Measurements from ENCODE around the gene EIF1. TPM values are rescaled to one million over a fixed set of nuclear protein-coding genes. Genes with fewer than 3 reads are reported as not detected.

Gene EIF1
- total RNA-seq, 1 experiment from 2014 or later: 481 TPM

DNA sequence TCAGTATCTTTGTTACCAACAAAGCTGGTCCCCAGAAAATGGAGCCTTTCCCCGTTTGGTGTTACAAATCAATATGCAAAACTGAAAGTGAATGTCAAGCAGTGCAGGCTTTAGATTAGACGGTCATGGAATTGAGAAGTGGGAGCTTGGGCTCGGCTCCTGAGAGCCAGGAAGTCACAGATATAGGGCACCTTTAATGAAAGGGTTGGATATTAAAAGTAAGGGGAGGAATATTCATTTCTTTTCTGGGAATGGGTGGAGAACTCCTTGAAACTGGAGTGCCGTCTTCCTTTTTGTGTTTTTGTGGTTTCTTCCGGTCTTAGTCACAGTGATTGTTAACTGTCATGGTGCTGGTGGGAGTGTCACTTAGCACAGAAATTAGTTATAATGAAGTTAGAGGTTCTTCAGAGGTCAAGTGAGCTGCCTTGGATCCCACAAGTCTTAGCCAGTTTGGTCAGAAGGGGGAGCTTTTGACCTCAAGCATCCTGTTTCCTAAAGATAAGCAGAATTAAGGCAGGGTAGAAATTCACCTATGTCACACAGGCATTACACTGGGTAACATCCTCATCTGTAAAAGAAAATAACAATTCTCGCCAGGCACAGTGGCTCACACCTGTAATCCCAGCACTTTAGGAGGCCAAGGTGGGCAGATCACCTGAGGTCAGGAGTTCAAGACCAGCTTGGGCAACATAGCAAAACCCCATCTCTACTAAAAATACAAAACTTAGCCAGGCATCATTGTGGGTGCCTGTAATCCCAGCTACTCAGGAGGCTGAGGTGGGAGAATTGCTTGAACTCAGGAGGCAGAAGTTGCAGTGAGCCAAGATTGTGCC is 9.6 kb upstream of the EIF1 start (continued):
- TF ChIP-seq, protein P1, sequence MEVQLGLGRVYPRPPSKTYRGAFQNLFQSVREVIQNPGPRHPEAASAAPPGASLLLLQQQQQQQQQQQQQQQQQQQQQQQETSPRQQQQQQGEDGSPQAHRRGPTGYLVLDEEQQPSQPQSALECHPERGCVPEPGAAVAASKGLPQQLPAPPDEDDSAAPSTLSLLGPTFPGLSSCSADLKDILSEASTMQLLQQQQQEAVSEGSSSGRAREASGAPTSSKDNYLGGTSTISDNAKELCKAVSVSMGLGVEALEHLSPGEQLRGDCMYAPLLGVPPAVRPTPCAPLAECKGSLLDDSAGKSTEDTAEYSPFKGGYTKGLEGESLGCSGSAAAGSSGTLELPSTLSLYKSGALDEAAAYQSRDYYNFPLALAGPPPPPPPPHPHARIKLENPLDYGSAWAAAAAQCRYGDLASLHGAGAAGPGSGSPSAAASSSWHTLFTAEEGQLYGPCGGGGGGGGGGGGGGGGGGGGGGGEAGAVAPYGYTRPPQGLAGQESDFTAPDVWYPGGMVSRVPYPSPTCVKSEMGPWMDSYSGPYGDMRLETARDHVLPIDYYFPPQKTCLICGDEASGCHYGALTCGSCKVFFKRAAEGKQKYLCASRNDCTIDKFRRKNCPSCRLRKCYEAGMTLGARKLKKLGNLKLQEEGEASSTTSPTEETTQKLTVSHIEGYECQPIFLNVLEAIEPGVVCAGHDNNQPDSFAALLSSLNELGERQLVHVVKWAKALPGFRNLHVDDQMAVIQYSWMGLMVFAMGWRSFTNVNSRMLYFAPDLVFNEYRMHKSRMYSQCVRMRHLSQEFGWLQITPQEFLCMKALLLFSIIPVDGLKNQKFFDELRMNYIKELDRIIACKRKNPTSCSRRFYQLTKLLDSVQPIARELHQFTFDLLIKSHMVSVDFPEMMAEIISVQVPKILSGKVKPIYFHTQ (CRISPR knock-in tag; IDR thresholded peaks at IDR 0.05): no peak
- no peak for TF ChIP-seq ZNF138 (CRISPR knock-in tag; conservative IDR thresholded peaks at IDR 0.05)
- TF ChIP-seq FOXJ3 (CRISPR knock-in tag; IDR thresholded peaks at IDR 0.05; ENCODE audit: borderline replicate concordance): no peak
- TF ChIP-seq JUN (CRISPR knock-in tag; IDR thresholded peaks at IDR 0.05): no peak
- no peak for TF ChIP-seq TEAD4 (CRISPR knock-in tag; IDR thresholded peaks at IDR 0.05)
- TF ChIP-seq TEAD1 (CRISPR knock-in tag; IDR thresholded peaks at IDR 0.05): no peak
- no peak for TF ChIP-seq TCF7 (CRISPR knock-in tag; IDR thresholded peaks at IDR 0.05; ENCODE audit: low read depth)
- TF ChIP-seq NR3C1 (CRISPR knock-in tag; conservative IDR thresholded peaks at IDR 0.05; ENCODE audit: low read depth): no peak
- TF ChIP-seq ZNF671 (CRISPR knock-in tag; IDR thresholded peaks at IDR 0.05): no peak

DNA sequence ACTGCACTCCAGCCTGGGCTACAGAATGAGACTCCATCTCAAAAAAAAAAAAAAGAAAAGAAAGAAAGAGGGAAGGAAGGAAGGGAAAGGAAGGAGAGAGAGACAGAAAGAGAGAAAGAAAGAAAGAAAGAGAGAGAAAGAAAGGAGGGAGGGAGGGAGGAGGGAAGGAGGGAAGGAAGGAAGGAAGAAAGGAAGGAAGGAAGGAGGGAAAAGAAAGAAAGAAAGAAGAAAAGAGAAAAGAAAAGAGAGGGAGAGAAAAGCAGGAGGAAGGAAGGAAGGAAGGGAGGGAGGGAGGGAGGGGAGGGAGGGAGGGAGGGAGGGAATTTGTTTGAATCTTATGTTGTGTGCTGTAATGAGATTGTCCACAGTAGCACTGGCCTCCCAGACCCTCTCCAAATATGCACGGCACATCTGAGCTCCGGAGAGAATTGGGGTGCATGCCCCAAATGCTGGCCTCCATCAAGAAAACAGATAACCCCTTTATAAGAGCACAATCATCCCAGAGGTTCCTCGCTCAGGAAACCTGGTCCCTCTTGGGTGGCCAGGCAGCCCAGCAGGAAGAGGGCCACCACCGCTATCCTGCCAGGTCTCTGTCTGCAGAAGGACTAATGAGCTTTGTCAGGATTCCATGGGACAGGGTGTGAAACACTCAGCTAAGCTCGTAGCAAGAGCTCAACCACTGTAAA is 8.8 kb upstream of the EIF1 start:
- DNase-seq (ENCODE audit: low spot score): no peak
- ATAC-seq: no peak
- H3K4me1 Mint-ChIP-seq: peaks cover 47% of the 10 kb centered on the region
- ChIA-PET POLR2A (interaction anchor here (0.7 to 3.7 kb wide), 4 partner anchors 10 to 220 kb away, joined by 3 to 42 read pairs (median 3); partner anchors contain the start of genes EIF1 and KRT19), CTCF (interaction anchor here (0.6 to 3.5 kb wide), 13 partner anchors 9 to 131 kb away, joined by 3 to 47 read pairs (median 9); partner anchors contain the start of gene EIF1)
- H3K27me3 Mint-ChIP-seq (ENCODE audit: low read depth): peaks cover 5% of the 10 kb centered on the region; the same call in 1 of the 2 replicates
- H3K4me3 Mint-ChIP-seq: no peak overlapping the region
- H3K9me3 Mint-ChIP-seq: 0 out of 2 replicates have a peak, but pooled peaks cover 4% of the 10 kb centered on the region
- H3K27ac Mint-ChIP-seq: no peak overlapping the region
- 0 out of 2 replicates have a peak, but pooled peaks cover 4% of the 10 kb centered on the region for H3K36me3 Mint-ChIP-seq
- TF ChIP-seq, protein P2, sequence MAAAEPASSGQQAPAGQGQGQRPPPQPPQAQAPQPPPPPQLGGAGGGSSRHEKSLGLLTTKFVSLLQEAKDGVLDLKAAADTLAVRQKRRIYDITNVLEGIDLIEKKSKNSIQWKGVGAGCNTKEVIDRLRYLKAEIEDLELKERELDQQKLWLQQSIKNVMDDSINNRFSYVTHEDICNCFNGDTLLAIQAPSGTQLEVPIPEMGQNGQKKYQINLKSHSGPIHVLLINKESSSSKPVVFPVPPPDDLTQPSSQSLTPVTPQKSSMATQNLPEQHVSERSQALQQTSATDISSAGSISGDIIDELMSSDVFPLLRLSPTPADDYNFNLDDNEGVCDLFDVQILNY (CRISPR knock-in tag; IDR thresholded peaks at IDR 0.05): no peak
- TF ChIP-seq NR2C2 (CRISPR knock-in tag; IDR thresholded peaks at IDR 0.05) (no peak), ATF1 (CRISPR knock-in tag; IDR thresholded peaks at IDR 0.05) (no peak), MYBL2 (CRISPR knock-in tag; IDR thresholded peaks at IDR 0.05) (no peak), JAZF1 (CRISPR knock-in tag; IDR thresholded peaks at IDR 0.05) (no peak), TEAD4 (CRISPR knock-in tag; IDR thresholded peaks at IDR 0.05) (no peak), GRHL2 (CRISPR knock-in tag; IDR thresholded peaks at IDR 0.05; ENCODE audit: insufficient replicate concordance, severe bottlenecking) (no peak), ETV6 (CRISPR knock-in tag; IDR thresholded peaks at IDR 0.05) (no peak), ESRRA (CRISPR knock-in tag; IDR thresholded peaks at IDR 0.05; ENCODE audit: borderline replicate concordance) (no peak), ZBTB21 (CRISPR knock-in tag; IDR thresholded peaks at IDR 0.05; ENCODE audit: borderline replicate concordance) (no peak)
- TF ChIP-seq, protein P3, sequence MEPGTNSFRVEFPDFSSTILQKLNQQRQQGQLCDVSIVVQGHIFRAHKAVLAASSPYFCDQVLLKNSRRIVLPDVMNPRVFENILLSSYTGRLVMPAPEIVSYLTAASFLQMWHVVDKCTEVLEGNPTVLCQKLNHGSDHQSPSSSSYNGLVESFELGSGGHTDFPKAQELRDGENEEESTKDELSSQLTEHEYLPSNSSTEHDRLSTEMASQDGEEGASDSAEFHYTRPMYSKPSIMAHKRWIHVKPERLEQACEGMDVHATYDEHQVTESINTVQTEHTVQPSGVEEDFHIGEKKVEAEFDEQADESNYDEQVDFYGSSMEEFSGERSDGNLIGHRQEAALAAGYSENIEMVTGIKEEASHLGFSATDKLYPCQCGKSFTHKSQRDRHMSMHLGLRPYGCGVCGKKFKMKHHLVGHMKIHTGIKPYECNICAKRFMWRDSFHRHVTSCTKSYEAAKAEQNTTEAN (CRISPR knock-in tag; IDR thresholded peaks at IDR 0.05): no peak
- TF ChIP-seq, protein P4, sequence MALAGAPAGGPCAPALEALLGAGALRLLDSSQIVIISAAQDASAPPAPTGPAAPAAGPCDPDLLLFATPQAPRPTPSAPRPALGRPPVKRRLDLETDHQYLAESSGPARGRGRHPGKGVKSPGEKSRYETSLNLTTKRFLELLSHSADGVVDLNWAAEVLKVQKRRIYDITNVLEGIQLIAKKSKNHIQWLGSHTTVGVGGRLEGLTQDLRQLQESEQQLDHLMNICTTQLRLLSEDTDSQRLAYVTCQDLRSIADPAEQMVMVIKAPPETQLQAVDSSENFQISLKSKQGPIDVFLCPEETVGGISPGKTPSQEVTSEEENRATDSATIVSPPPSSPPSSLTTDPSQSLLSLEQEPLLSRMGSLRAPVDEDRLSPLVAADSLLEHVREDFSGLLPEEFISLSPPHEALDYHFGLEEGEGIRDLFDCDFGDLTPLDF (CRISPR knock-in tag; IDR thresholded peaks at IDR 0.05): no peak
- TF ChIP-seq, protein P5, sequence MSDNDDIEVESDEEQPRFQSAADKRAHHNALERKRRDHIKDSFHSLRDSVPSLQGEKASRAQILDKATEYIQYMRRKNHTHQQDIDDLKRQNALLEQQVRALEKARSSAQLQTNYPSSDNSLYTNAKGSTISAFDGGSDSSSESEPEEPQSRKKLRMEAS (CRISPR knock-in tag; IDR thresholded peaks at IDR 0.05): no peak
- TF ChIP-seq, protein P6, sequence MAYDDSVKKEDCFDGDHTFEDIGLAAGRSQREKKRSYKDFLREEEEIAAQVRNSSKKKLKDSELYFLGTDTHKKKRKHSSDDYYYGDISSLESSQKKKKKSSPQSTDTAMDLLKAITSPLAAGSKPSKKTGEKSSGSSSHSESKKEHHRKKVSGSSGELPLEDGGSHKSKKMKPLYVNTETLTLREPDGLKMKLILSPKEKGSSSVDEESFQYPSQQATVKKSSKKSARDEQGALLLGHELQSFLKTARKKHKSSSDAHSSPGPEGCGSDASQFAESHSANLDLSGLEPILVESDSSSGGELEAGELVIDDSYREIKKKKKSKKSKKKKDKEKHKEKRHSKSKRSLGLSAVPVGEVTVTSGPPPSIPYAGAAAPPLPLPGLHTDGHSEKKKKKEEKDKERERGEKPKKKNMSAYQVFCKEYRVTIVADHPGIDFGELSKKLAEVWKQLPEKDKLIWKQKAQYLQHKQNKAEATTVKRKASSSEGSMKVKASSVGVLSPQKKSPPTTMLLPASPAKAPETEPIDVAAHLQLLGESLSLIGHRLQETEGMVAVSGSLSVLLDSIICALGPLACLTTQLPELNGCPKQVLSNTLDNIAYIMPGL (CRISPR knock-in tag; IDR thresholded peaks at IDR 0.05): no peak

Data from WTC11 (cell line).